ENCODE data around the gene ITK. TPM values are rescaled to one million over a fixed set of nuclear protein-coding genes. Genes with fewer than 3 reads are reported as not detected.

Gene ITK
- total RNA-seq, 4 donors from 2014 or later = 0.80 to 6.3 (median 1.6) TPM

GRCh38 chr5:157286761-157287211 is 106.1 kb downstream of the ITK start:
- intact Hi-C loops (cut with DNase I) = no loop called here
- Histone ChIP-seq H3K27ac (replicated peaks in 1 of 4) (no peak overlapping the region), H3K9me3 (no peaks in the 10 kb centered on the region), H3K27me3 (no peaks in the 10 kb centered on the region), H3K4me1 (peaks cover 4 to 14% (median 8%) of the 10 kb centered on the region in 4 donors), H3K4me3 (no peak overlapping the region), H3K36me3 (peaks cover 0 to 4% (median 0%) of the 10 kb centered on the region in 4 donors)
- WGBS = 57% methylated on average over 7 of the region's 7 CpGs
- TF ChIP-seq CTCF (IDR thresholded peaks at IDR 0.05) (no peak), POLR2A (IDR thresholded peaks at IDR 0.05; ENCODE audit: low read depth) (no peak), POLR2AphosphoS5 (IDR thresholded peaks at IDR 0.05) (no peak), EP300 (IDR thresholded peaks at IDR 0.05) (no peak)
- DNase-seq (ENCODE audit: extremely low spot score) = no peak

- Histone ChIP-seq H3K9me3 (no peaks in the 10 kb centered on the region), H3K4me3 (no peak overlapping the region), H3K27ac (replicated peaks in 1 of 4) (no peak overlapping the region), H3K36me3 (peaks cover 0 to 4% (median 0%) of the 10 kb centered on the region in 4 donors), H3K4me1 (peaks cover 4 to 14% (median 8%) of the 10 kb centered on the region in 4 donors), H3K27me3 (no peaks in the 10 kb centered on the region)
- no peak for DNase-seq (ENCODE audit: extremely low spot score)
- no peak for TF ChIP-seq EP300 (IDR thresholded peaks at IDR 0.05)
- TF ChIP-seq POLR2A (IDR thresholded peaks at IDR 0.05; ENCODE audit: low read depth) = no peak
- TF ChIP-seq POLR2AphosphoS5 (IDR thresholded peaks at IDR 0.05) = no peak
- no peak for TF ChIP-seq CTCF (IDR thresholded peaks at IDR 0.05)
- 82% methylated on average over 4 of the region's 4 CpGs for WGBS
- intact Hi-C loops (cut with DNase I) = no loop called here
These were observed 107.9 kb downstream of the ITK start for GRCh38 chr5:157288405-157289163.

- peaks cover 4 to 14% (median 8%) of the 10 kb centered on the region in 4 donors for H3K4me1 ChIP-seq
- no peak for DNase-seq (ENCODE audit: extremely low spot score)
- peaks cover 0 to 4% (median 0%) of the 10 kb centered on the region in 4 donors for H3K36me3 ChIP-seq
- WGBS = 89% methylated on average over 9 of the region's 9 CpGs
- no peaks in the 10 kb centered on the region for H3K9me3 ChIP-seq
- H3K27me3 ChIP-seq = no peaks in the 10 kb centered on the region
- no peak overlapping the region for H3K4me3 ChIP-seq
- no peak overlapping the region for H3K27ac ChIP-seq (replicated peaks in 1 of 4)
- intact Hi-C loops (cut with DNase I) = no loop called here
- TF ChIP-seq EP300 (IDR thresholded peaks at IDR 0.05) = no peak
- TF ChIP-seq POLR2A (IDR thresholded peaks at IDR 0.05; ENCODE audit: low read depth) = no peak
These were observed 108.7 kb downstream of the ITK start for GRCh38 chr5:157289164-157289819.

- DNase-seq (ENCODE audit: extremely low spot score) = no peak
- intact Hi-C loops (cut with DNase I) = no loop called here
- H3K36me3 ChIP-seq = peaks cover 0 to 6% (median 0%) of the 10 kb centered on the region in 4 donors
- H3K4me3 ChIP-seq = no peak overlapping the region
- H3K9me3 ChIP-seq = no peaks in the 10 kb centered on the region
- no peaks in the 10 kb centered on the region for H3K27me3 ChIP-seq
- peaks cover 0 to 14% (median 8%) of the 10 kb centered on the region in 4 donors for H3K4me1 ChIP-seq
- H3K27ac ChIP-seq (replicated peaks in 1 of 4) = no peak overlapping the region
- 72% methylated on average over 6 of the region's 6 CpGs for WGBS
- no peak for TF ChIP-seq CTCF (IDR thresholded peaks at IDR 0.05)
- no peak for TF ChIP-seq EP300 (IDR thresholded peaks at IDR 0.05)
- TF ChIP-seq POLR2AphosphoS5 (IDR thresholded peaks at IDR 0.05) = no peak
- TF ChIP-seq POLR2A (IDR thresholded peaks at IDR 0.05; ENCODE audit: low read depth) = no peak
These were observed 109.7 kb downstream of the ITK start for GRCh38 chr5:157290156-157290980.
